GM21619 (cell line): ENCODE measurements around the gene PLEKHA5.
"Not testable (repeated sequence)": the region's sequence is repeated elsewhere in the genome, so short reads cannot be mapped to it uniquely, and the experiment has no call there.

Experiments
- ATAC-seq: cut with Tn5 transposase; IDR thresholded peaks from one replicate; pipeline ENCODE4 v1.9.1; 2021; ENCODE audit not compliant: unreplicated experiment

The PLEKHA5 gene

GRCh38 chr12:19227190-19227879 is 97.8 kb downstream of the PLEKHA5 start:
- ATAC-seq, result no peak

- no peak for ATAC-seq
Observed at GRCh38 chr12:19227880-19228210, 98.3 kb downstream of the PLEKHA5 start.

- not testable (repeated sequence) for ATAC-seq
Observed at GRCh38 chr12:19229021-19229420, 99.5 kb downstream of the PLEKHA5 start.

GRCh38 chr12:19230299-19230866 is 100.8 kb downstream of the PLEKHA5 start:
- ATAC-seq, result no peak

- no peak for ATAC-seq
Observed at GRCh38 chr12:19230896-19231295, 101.4 kb downstream of the PLEKHA5 start.

- ATAC-seq, result no peak
Observed at GRCh38 chr12:19234171-19234704, 104.7 kb downstream of the PLEKHA5 start.

GRCh38 chr12:19234981-19235871 is 105.7 kb downstream of the PLEKHA5 start:
- ATAC-seq, result no peak

GRCh38 chr12:19236656-19237055 is 107.1 kb downstream of the PLEKHA5 start:
- ATAC-seq, result no peak

GRCh38 chr12:19238540-19238939 is 109.0 kb downstream of the PLEKHA5 start:
- no peak for ATAC-seq

- no peak for ATAC-seq
Observed at GRCh38 chr12:19239102-19239501, 109.6 kb downstream of the PLEKHA5 start.

- no peak for ATAC-seq
Observed at GRCh38 chr12:19239616-19240234, 110.2 kb downstream of the PLEKHA5 start.

GRCh38 chr12:19242581-19242980 is 113.0 kb downstream of the PLEKHA5 start:
- ATAC-seq, result no peak

- no peak for ATAC-seq
Observed at GRCh38 chr12:19243551-19243950, 114.0 kb downstream of the PLEKHA5 start.

GRCh38 chr12:19244312-19244711 is 114.8 kb downstream of the PLEKHA5 start:
- no peak for ATAC-seq

- ATAC-seq, result no peak
Observed at GRCh38 chr12:19245106-19245505, 115.6 kb downstream of the PLEKHA5 start.

GRCh38 chr12:19245666-19246065 is 116.1 kb downstream of the PLEKHA5 start:
- no peak for ATAC-seq

- no peak for ATAC-seq
Observed at GRCh38 chr12:19246933-19247332, 117.4 kb downstream of the PLEKHA5 start.

GRCh38 chr12:19248929-19249602 is 119.5 kb downstream of the PLEKHA5 start:
- ATAC-seq, result no peak

- ATAC-seq, result no peak
Observed at GRCh38 chr12:19251481-19252132, 122.1 kb downstream of the PLEKHA5 start.

GRCh38 chr12:19260135-19260534 is 130.6 kb downstream of the PLEKHA5 start:
- ATAC-seq, result no peak
